ENCODE data around the gene MYH9.

The MYH9 gene

GRCh38 chr22:36423461-36424404 lies 36.0 kb upstream of the MYH9 start:
- H3K9me3 ChIP-seq (ENCODE audit: control insufficient read depth, insufficient read depth, low read depth, low read length), result no peaks in the 10 kb centered on the region
- ChIA-PET POLR2A (interaction anchor here (0.6 to 2.0 kb wide), 4 partner anchors 13 to 82 kb away, joined by 4 to 10 read pairs (median 5); partner anchors contain the start of gene MYH9), CTCF (interaction anchor here (0.5 to 1.7 kb wide), 7 partner anchors 14 to 135 kb away, joined by 3 to 6 read pairs (median 3); no protein-coding TSS in a partner anchor)
- TF ChIP-seq ZBTB21 (tag by site-specific recombination; IDR thresholded peaks at IDR 0.05) (no peak), ZBTB1 (tag by site-specific recombination; IDR thresholded peaks at IDR 0.05) (no peak), ZNF707 (tag by site-specific recombination; IDR thresholded peaks at IDR 0.05) (no peak), ZNF366 (tag by site-specific recombination; conservative IDR thresholded peaks at IDR 0.05) (no peak), TRIM28 (IDR thresholded peaks at IDR 0.05; ENCODE audit: borderline replicate concordance, low read length) (no peak), ZSCAN18 (tag by site-specific recombination; IDR thresholded peaks at IDR 0.05) (no peak), ZNF629 (tag by site-specific recombination; IDR thresholded peaks at IDR 0.05) (no peak), ZFP41 (tag by site-specific recombination; IDR thresholded peaks at IDR 0.05; ENCODE audit: borderline replicate concordance) (no peak), ZNF26 (tag by site-specific recombination; IDR thresholded peaks at IDR 0.05) (no peak), ZNF513 (tag by site-specific recombination; IDR thresholded peaks at IDR 0.05) (no peak), IKZF3 (tag by site-specific recombination; IDR thresholded peaks at IDR 0.05) (no peak), ZNF248 (tag by site-specific recombination; IDR thresholded peaks at IDR 0.05) (no peak), ZNF423 (tag by site-specific recombination; IDR thresholded peaks at IDR 0.05) (no peak), ZBTB44 (tag by site-specific recombination; IDR thresholded peaks at IDR 0.05) (no peak)
- no peaks in the 10 kb centered on the region for H3K36me3 ChIP-seq (ENCODE audit: control insufficient read depth in 2 of 2, insufficient read depth in 1 of 2, low read length in 2 of 2)
- no peak overlapping the region for H3K27ac ChIP-seq (ENCODE audit: extremely low read depth, low read depth, low read length)
- H3K4me1 ChIP-seq (ENCODE audit: control insufficient read depth, insufficient read depth, low read length), result 0 out of 2 replicates have a peak, but pooled peaks cover 6% of the 10 kb centered on the region
- no peak overlapping the region for H3K4me3 ChIP-seq (ENCODE audit: low read depth, low read length)

- H3K9me3 ChIP-seq (ENCODE audit: control insufficient read depth, insufficient read depth, low read depth, low read length), result no peaks in the 10 kb centered on the region
- 0 out of 2 replicates have a peak, but pooled peaks cover 6% of the 10 kb centered on the region for H3K4me1 ChIP-seq (ENCODE audit: control insufficient read depth, insufficient read depth, low read length)
- CTCF ChIA-PET, result interaction anchor here (0.6 to 1.4 kb wide), 3 partner anchors 10 to 28 kb away, joined by 3 read pairs; no protein-coding TSS in a partner anchor
- no peaks in the 10 kb centered on the region for H3K36me3 ChIP-seq (ENCODE audit: control insufficient read depth in 2 of 2, insufficient read depth in 1 of 2, low read length in 2 of 2)
- H3K4me3 ChIP-seq (ENCODE audit: low read depth, low read length), result no peak overlapping the region
- POLR2A ChIA-PET, result interaction anchor here (1.7 to 2.0 kb wide), 2 partner anchors 12 to 34 kb away, joined by 6 to 10 read pairs; partner anchors contain the start of gene MYH9
- H3K27ac ChIP-seq (ENCODE audit: extremely low read depth, low read depth, low read length), result no peak overlapping the region
- no peak for TF ChIP-seq ZNF777 (tag by site-specific recombination; IDR thresholded peaks at IDR 0.05; ENCODE audit: borderline replicate concordance)
- TF ChIP-seq ZNF747 (tag by site-specific recombination; IDR thresholded peaks at IDR 0.05), result no peak
- TF ChIP-seq ZBTB49 (tag by site-specific recombination; IDR thresholded peaks at IDR 0.05; ENCODE audit: low read depth), result no peak
- TF ChIP-seq INSM2 (tag by site-specific recombination; IDR thresholded peaks at IDR 0.05), result no peak
- TF ChIP-seq ELK4 (IDR thresholded peaks at IDR 0.05; ENCODE audit: borderline replicate concordance, low read depth, low read length), result no peak
- TF ChIP-seq ZNF629 (tag by site-specific recombination; IDR thresholded peaks at IDR 0.05), result no peak
- no peak for TF ChIP-seq ZNF10 (tag by site-specific recombination; IDR thresholded peaks at IDR 0.05)
Measured at GRCh38 chr22:36422287-36423014, 34.7 kb upstream of the MYH9 start.

Measured in HEK293 (cell line).